ENCODE results near the gene WNT6. TPM values are rescaled to one million over a fixed set of nuclear protein-coding genes. Genes with fewer than 3 reads are reported as not detected.

Gene WNT6
- total RNA-seq, 1 donor from 2014 or later: not detected

DNA sequence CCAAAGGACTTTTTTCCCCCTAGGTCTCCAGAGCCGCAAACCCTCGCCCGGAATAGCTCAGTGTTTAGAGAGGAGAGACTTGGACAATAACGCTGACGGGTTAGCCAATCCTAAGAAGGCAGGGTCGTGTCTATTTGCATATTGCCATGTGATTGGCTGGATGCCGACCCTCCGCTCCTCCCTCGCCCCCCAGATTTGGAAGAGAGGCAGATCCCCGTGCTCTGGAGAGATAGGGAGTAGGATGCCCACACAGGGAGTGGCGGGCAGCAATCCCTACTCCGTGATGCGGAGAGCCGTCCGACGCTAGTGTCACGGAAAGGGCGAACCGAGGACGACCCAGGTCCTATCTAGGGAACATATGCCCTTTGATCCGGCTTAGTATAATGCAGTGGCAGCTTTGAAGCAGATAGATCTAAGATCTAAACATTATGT lies 1.4 kb downstream of the WNT6 start:
- peaks cover 12% of the 10 kb centered on the region for H3K4me1 Mint-ChIP-seq (ENCODE audit: unreplicated experiment)
- no peaks in the 10 kb centered on the region for H3K36me3 Mint-ChIP-seq (ENCODE audit: low read depth, unreplicated experiment)
- no peak overlapping the region for H3K27ac Mint-ChIP-seq (ENCODE audit: unreplicated experiment)
- H3K4me3 Mint-ChIP-seq (ENCODE audit: unreplicated experiment): no peak overlapping the region
- peaks cover 44% of the 10 kb centered on the region for H3K27me3 Mint-ChIP-seq (ENCODE audit: unreplicated experiment)
- no peaks in the 10 kb centered on the region for H3K9me3 Mint-ChIP-seq (ENCODE audit: unreplicated experiment)
- TF ChIP-seq, protein P1, sequence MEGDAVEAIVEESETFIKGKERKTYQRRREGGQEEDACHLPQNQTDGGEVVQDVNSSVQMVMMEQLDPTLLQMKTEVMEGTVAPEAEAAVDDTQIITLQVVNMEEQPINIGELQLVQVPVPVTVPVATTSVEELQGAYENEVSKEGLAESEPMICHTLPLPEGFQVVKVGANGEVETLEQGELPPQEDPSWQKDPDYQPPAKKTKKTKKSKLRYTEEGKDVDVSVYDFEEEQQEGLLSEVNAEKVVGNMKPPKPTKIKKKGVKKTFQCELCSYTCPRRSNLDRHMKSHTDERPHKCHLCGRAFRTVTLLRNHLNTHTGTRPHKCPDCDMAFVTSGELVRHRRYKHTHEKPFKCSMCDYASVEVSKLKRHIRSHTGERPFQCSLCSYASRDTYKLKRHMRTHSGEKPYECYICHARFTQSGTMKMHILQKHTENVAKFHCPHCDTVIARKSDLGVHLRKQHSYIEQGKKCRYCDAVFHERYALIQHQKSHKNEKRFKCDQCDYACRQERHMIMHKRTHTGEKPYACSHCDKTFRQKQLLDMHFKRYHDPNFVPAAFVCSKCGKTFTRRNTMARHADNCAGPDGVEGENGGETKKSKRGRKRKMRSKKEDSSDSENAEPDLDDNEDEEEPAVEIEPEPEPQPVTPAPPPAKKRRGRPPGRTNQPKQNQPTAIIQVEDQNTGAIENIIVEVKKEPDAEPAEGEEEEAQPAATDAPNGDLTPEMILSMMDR (IDR thresholded peaks at IDR 0.05; ENCODE audit: unreplicated experiment): no peak
- DNase-seq (ENCODE audit: low spot score): no peak

DNA sequence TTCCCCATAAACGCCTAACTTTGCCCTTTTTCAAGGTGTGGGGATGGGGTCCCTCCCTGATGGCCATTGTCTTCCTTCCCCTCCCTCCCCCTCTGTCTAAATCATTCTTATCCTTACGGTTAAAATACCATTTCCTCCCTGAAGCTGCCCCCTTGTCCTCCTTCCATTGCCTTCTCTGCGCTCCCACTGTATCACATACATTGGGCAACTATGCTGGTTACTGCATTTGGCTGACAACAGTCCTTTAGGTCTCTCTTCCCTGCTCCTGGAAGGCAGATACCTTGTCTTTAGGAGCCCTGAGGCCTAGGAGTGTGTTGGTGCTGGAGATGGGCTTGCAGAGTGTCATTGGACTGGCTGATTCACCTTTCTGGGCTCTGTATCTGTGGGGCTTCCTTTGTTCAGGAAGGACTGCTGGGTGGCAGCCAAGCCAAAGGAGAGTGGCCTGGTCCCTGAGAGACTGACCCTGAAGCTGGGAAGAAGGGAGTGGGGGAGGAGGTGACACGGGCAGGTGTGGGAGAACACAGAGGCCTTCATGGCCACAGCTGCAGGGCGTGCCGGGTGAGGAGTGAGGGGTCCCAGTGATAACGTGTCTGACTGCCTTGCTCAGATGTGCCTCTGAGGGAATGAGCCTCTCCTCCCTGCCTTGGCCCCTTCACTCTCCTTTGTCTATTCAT lies 2.2 kb downstream of the WNT6 start:
- H3K27me3 Mint-ChIP-seq (ENCODE audit: unreplicated experiment): peaks cover 40% of the 10 kb centered on the region
- TF ChIP-seq, protein P1 (IDR thresholded peaks at IDR 0.05; ENCODE audit: unreplicated experiment): no peak
- no peak overlapping the region for H3K4me3 Mint-ChIP-seq (ENCODE audit: unreplicated experiment)
- H3K4me1 Mint-ChIP-seq (ENCODE audit: unreplicated experiment): peaks cover 12% of the 10 kb centered on the region
- H3K36me3 Mint-ChIP-seq (ENCODE audit: low read depth, unreplicated experiment): no peaks in the 10 kb centered on the region
- no peak for DNase-seq (ENCODE audit: low spot score)
- no peaks in the 10 kb centered on the region for H3K9me3 Mint-ChIP-seq (ENCODE audit: unreplicated experiment)
- H3K27ac Mint-ChIP-seq (ENCODE audit: unreplicated experiment): no peak overlapping the region

DNA sequence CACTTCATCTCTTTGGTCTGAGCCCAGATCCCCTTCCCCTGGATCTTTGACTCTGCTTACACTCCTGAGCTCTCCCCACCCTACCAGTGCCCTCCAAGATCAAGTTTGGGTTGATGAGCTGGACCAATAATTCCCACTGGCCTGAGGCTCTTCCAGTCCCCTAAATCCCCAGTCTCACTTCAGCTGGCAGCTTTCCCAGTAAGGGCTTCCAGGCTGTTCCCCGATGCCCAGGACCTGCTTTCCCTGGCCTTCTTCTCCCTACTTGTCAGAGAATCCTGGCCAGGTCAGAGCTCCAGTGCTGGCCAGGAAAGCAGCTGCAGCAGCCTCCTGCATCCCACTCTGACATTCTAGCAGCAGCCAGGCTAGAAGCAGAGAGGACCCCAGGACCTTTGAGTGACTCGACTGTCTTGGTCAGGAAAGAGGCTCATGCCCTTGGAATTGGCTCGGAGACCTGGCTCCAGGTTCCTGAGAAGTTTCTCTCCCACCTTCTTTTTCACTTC lies 3.5 kb downstream of the WNT6 start:
- Mint-ChIP-seq H3K4me1 (ENCODE audit: unreplicated experiment) (peaks cover 12% of the 10 kb centered on the region), H3K4me3 (ENCODE audit: unreplicated experiment) (no peak overlapping the region), H3K27me3 (ENCODE audit: unreplicated experiment) (peaks cover 38% of the 10 kb centered on the region), H3K9me3 (ENCODE audit: unreplicated experiment) (no peaks in the 10 kb centered on the region), H3K36me3 (ENCODE audit: low read depth, unreplicated experiment) (no peaks in the 10 kb centered on the region), H3K27ac (ENCODE audit: unreplicated experiment) (no peak overlapping the region)
- no peak for DNase-seq (ENCODE audit: low spot score)
- TF ChIP-seq, protein P1 (IDR thresholded peaks at IDR 0.05; ENCODE audit: unreplicated experiment): no peak

DNA sequence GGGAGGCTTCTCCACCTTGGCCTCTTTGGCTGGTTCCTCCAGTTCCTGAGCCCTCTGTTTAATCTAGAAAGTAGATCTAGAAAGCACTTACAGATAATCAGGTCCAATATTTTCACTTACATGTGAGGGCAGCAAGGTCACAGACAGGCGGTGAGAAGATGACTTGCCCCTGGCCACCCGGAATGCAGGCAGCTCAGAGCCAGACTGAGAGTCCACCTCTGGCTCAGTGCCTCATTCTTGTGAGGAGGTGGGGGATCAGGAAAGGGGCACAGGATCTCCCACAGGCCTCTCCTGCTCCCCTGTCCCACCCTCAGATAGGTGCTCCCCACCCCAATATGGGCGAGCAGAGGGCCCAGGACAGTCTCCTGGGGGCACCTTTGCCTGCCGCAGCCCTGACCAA lies 5.8 kb downstream of the WNT6 start:
- DNase-seq (ENCODE audit: low spot score): no peak
- no peaks in the 10 kb centered on the region for H3K9me3 Mint-ChIP-seq (ENCODE audit: unreplicated experiment)
- TF ChIP-seq, protein P1 (IDR thresholded peaks at IDR 0.05; ENCODE audit: unreplicated experiment): no peak
- H3K4me1 Mint-ChIP-seq (ENCODE audit: unreplicated experiment): peaks cover 4% of the 10 kb centered on the region
- no peaks in the 10 kb centered on the region for H3K36me3 Mint-ChIP-seq (ENCODE audit: low read depth, unreplicated experiment)
- H3K27me3 Mint-ChIP-seq (ENCODE audit: unreplicated experiment): peaks cover 41% of the 10 kb centered on the region
- no peak overlapping the region for H3K4me3 Mint-ChIP-seq (ENCODE audit: unreplicated experiment)
- H3K27ac Mint-ChIP-seq (ENCODE audit: unreplicated experiment): no peak overlapping the region

DNA sequence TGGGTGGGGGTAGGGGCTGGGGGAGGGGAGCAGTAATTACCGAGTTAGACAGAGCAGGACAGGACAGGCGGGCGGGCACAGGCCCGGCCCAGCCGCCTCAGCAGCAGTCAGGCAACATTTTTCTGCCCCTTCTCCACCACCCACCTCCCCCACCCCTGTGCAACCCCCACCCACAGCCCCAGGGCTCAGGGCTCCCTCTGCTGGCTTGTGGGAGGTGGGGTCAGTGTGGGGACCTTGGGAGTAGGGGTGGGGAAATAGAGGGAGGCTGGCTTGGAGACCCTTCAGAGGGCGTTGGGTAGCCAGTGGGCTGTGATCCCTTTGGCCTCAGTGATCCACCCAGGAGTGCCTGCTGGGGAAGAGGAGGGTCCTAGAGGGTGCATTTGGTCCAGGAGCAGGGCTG lies 6.4 kb downstream of the WNT6 start:
- no peaks in the 10 kb centered on the region for H3K36me3 Mint-ChIP-seq (ENCODE audit: low read depth, unreplicated experiment)
- TF ChIP-seq, protein P1 (IDR thresholded peaks at IDR 0.05; ENCODE audit: unreplicated experiment): no peak
- peaks cover 1% of the 10 kb centered on the region for H3K4me1 Mint-ChIP-seq (ENCODE audit: unreplicated experiment)
- no peak overlapping the region for H3K4me3 Mint-ChIP-seq (ENCODE audit: unreplicated experiment)
- no peak overlapping the region for H3K27ac Mint-ChIP-seq (ENCODE audit: unreplicated experiment)
- H3K9me3 Mint-ChIP-seq (ENCODE audit: unreplicated experiment): no peaks in the 10 kb centered on the region
- DNase-seq (ENCODE audit: low spot score): no peak
- H3K27me3 Mint-ChIP-seq (ENCODE audit: unreplicated experiment): peaks cover 40% of the 10 kb centered on the region
